IMR-90 (cell line): ENCODE results near the gene SYNE2.

Experiments
- CEBPB ChIP-seq: IDR thresholded peaks from 2 replicates; pipeline ENCODE4 v1.6.1; 2012; ENCODE audit warnings: low read depth, low read length, improper control_type of control experiment
- FOS ChIP-seq: fragments of 150-350 bp; IDR thresholded peaks from 2 replicates; pipeline ENCODE4 v1.6.1; 2016; ENCODE audit warnings: low read depth, low read length
- MXI1 ChIP-seq: IDR thresholded peaks from 2 replicates; pipeline ENCODE4 v1.6.1; 2012; ENCODE audit warnings: low read depth, mild to moderate bottlenecking, low read length, moderate library complexity, borderline replicate concordance
- NFE2L2 ChIP-seq: fragments of 150-350 bp; IDR thresholded peaks from 2 replicates; pipeline ENCODE4 v1.6.1; 2016; ENCODE audit warnings: low read depth, mild to moderate bottlenecking, low read length
- POLR2A ChIP-seq: IDR thresholded peaks from 2 replicates; pipeline ENCODE4 v1.6.1; 2012; ENCODE audit warnings: mild to moderate bottlenecking, low read depth, low read length
- RAD21 ChIP-seq: IDR thresholded peaks from 2 replicates; pipeline ENCODE4 v1.6.1; 2012; ENCODE audit warnings: low read length, improper control_type of control experiment
- RCOR1 ChIP-seq: IDR thresholded peaks from 2 replicates; pipeline ENCODE4 v1.6.1; 2012; ENCODE audit warnings: mild to moderate bottlenecking, low read length, improper control_type of control experiment; ENCODE audit not compliant: insufficient replicate concordance
- RFX5 ChIP-seq: IDR thresholded peaks from 2 replicates; pipeline ENCODE4 v1.8.0; 2012; ENCODE audit warnings: low read depth, mild to moderate bottlenecking, low read length, moderate library complexity
- TF ChIP-seq, protein P1 (sequence below): conservative IDR thresholded peaks from 2 replicates; pipeline ENCODE4 v1.5.1; 2012; ENCODE audit warnings: mild to moderate bottlenecking, low read depth, low read length, improper control_type of control experiment

DNA sequence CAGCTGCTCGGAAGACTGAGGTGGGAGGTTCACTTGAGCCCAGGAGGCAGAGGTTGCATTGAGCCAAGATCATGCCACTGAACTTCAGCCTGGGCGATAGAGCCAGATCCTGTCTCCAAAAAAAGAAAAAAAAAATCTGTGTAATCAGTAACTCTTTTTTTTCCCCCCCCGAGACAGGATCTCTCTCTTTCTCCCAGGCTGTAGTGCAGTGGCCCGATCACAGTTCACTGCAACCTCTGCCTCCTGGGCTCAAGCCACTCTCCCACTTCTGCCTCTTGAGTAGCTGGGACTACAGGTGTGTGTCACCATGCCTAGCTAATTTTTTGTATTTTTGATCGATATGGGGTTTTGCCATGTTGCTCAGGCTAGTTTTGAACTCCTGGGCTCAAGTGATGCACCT is 113.6 kb downstream of the SYNE2 start:
- TF ChIP-seq RCOR1 (no peak), POLR2A (no peak), RAD21 (no peak), CEBPB (no peak), NFE2L2 (no peak), MXI1 (no peak), FOS (no peak), RFX5 (no peak)
- TF ChIP-seq, protein P1, sequence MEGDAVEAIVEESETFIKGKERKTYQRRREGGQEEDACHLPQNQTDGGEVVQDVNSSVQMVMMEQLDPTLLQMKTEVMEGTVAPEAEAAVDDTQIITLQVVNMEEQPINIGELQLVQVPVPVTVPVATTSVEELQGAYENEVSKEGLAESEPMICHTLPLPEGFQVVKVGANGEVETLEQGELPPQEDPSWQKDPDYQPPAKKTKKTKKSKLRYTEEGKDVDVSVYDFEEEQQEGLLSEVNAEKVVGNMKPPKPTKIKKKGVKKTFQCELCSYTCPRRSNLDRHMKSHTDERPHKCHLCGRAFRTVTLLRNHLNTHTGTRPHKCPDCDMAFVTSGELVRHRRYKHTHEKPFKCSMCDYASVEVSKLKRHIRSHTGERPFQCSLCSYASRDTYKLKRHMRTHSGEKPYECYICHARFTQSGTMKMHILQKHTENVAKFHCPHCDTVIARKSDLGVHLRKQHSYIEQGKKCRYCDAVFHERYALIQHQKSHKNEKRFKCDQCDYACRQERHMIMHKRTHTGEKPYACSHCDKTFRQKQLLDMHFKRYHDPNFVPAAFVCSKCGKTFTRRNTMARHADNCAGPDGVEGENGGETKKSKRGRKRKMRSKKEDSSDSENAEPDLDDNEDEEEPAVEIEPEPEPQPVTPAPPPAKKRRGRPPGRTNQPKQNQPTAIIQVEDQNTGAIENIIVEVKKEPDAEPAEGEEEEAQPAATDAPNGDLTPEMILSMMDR: no peak
